Skeletal muscle satellite cell (primary cell): Measurements from ENCODE around the gene CPEB1. TPM values are rescaled to one million over a fixed set of nuclear protein-coding genes. Genes with fewer than 3 reads are reported as not detected.
A peak's percentile ranks its signal among the peaks of the same experiment; 100 is the strongest.

Experiments used
- H3K27me3 ChIP-seq: 2 replicates; pipeline ENCODE4 v1.7.0; 2013; ENCODE audit warnings: low read length; ENCODE audit not compliant: control insufficient read depth, insufficient read depth
- H3K36me3 ChIP-seq: 2 replicates; pipeline ENCODE4 v1.7.0; 2013; ENCODE audit warnings: mild to moderate bottlenecking, control low read depth, low read length; ENCODE audit not compliant: insufficient read depth
- H3K4me1 ChIP-seq: 2 replicates; pipeline ENCODE4 v1.7.0; 2013; ENCODE audit warnings: low read length; ENCODE audit not compliant: control insufficient read depth, insufficient read depth
- H3K4me2 ChIP-seq: 2 replicates; pipeline ENCODE4 v1.7.0; 2013; ENCODE audit warnings: mild to moderate bottlenecking, low read length
- H3K4me3 ChIP-seq: 2 replicates; pipeline ENCODE4 v1.7.0; 2013; ENCODE audit warnings: low read length
- H3K9ac ChIP-seq: 2 replicates; pipeline ENCODE4 v1.7.0; 2013; ENCODE audit warnings: mild to moderate bottlenecking, low read depth, low read length, moderate library complexity
- H3K9me3 ChIP-seq: replicated peaks from 2 replicates; pipeline ENCODE4 v1.7.0; 2013; ENCODE audit warnings: mild to moderate bottlenecking, control low read depth, low read length
- total RNA-seq: library from RNA; depleted of rRNA; stranded (reverse); fragments of >200 nt; gene quantifications from 2 replicates; pipeline ENCODE4 v1.2.3, GENCODE V29; 2012; rRNA removed

Gene CPEB1
- total RNA-seq, result 7.1 and 13.5 TPM in 2 replicates

DNA sequence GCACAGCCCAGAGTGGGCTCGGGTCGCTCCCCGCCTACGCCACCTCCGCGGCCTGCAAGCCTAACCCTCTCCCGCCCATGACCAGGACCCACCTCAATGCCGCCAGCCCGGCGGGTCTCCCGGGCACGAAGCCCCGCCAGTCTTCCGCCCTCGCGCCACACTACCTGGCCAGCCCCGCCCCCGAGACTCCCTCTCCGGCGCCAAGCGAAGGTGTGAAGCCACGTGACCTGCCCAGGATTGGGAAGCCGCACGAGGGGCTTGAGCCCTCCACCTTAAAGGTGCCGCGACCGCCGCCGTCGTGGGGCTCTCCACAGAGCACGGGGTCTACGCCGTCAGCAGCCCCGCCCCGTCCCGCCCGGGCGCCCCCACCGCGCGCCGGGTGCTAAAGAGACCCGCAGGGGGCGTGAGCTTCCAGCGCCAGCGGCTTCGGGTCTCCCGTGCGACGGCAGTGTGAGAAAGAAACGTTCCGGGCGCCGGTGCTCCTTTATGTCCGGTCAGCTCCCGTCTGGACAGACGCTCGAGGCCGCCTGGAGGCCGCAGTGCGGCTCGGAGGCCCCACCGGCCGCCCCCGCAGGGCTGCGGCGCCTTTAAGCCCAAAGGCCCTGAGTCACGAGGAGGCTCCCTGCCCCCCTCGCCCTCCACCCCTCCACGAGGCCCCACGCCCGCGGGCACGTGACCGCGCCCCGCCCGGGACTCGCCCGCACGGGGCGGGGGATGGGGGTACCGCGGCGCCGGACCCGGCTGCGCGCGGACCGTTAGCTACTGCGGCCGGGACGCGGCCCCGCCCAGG is at the start of gene CPEB1:
Gene CPEB1, minus strand, starts transcription at position 319 of the 790 bp plus-strand sequence. CDS start 18,904 bp downstream, outside the sequence.
- peaks cover 4% of the 10 kb centered on the region for H3K9me3 ChIP-seq
- no peaks in the 10 kb centered on the region for H3K36me3 ChIP-seq
- peak within 1 kb of the TSS; percentile 71 for H3K4me3 ChIP-seq
- peak within 1 kb of the TSS; percentile 87 for H3K4me2 ChIP-seq
- peaks cover 63% of the 10 kb centered on the region for H3K27me3 ChIP-seq
- H3K4me1 ChIP-seq, result peaks cover 6% of the 10 kb centered on the region
- H3K9ac ChIP-seq, result peak within 1 kb of the TSS; percentile 56

DNA sequence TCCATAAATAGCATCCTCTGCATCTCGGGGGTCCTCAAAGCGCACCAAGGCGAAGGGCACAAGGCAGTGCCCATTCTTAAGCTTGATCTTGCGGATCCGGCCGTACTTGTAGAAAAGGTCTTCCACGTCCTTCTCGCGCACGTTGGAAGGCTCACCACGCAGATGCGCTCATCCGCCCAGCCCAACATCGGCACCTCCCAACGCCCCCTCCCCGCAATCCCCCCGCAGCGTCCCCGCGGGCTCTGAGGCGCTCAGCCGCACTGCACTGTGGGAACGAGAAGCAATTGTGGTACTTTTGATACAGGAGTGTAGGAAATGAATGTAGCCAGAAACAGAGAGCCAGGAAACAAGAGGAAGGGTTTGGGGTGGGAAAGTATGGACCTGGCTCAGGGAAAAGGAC is 45.0 kb upstream of the CPEB1 start:
- Histone ChIP-seq H3K36me3 (no peaks in the 10 kb centered on the region), H3K4me3 (no peak overlapping the region), H3K9me3 (no peaks in the 10 kb centered on the region), H3K4me1 (no peaks in the 10 kb centered on the region), H3K4me2 (no peak overlapping the region), H3K9ac (no peak overlapping the region), H3K27me3 (no peaks in the 10 kb centered on the region)

DNA sequence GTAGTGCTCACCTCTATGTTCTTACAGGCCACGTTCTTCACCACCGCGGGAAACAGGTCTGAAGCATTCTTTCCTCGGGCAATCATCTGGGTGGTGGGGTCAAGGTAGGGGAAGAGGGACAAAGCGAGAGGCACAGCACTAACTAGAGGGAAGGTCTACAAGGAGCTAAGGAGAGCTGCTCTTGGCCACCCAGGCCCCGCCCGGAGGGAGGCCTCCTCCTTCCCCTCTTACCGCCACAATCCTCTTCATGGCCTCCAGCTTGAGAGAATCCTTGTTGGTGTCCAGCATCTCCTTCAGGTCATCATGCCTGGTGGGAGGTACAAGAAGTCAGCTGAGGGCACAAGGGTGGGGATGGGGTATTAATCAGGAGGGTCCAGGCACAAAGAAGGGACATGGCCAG is 42.0 kb upstream of the CPEB1 start:
- no peak overlapping the region for H3K4me3 ChIP-seq
- H3K4me1 ChIP-seq, result no peaks in the 10 kb centered on the region
- no peaks in the 10 kb centered on the region for H3K9me3 ChIP-seq
- no peak overlapping the region for H3K9ac ChIP-seq
- peaks cover 2% of the 10 kb centered on the region for H3K27me3 ChIP-seq
- no peaks in the 10 kb centered on the region for H3K36me3 ChIP-seq
- H3K4me2 ChIP-seq, result no peak overlapping the region

DNA sequence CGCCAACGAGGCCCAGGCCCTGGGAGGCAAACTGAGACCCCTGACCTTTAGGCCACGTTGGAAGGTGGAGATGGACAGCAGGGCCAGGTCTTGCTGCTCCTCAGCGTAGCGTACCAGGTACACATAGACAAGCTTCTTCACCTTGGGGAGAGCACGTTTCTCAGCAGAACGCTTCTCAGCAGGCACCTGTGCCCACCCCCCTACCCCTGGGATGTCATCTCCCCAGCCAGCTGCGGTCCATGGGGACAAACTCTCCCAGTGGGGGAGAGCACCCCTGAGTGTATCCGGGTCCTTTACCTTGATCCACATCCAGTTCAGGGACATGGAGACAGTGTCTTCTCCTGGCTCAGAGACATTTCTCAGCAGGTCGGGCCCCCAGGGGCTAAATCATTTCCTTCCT is 41.5 kb upstream of the CPEB1 start:
- no peak overlapping the region for H3K9ac ChIP-seq
- H3K27me3 ChIP-seq, result peaks cover 3% of the 10 kb centered on the region
- H3K9me3 ChIP-seq, result no peaks in the 10 kb centered on the region
- no peaks in the 10 kb centered on the region for H3K4me1 ChIP-seq
- H3K4me2 ChIP-seq, result no peak overlapping the region
- H3K36me3 ChIP-seq, result no peaks in the 10 kb centered on the region
- H3K4me3 ChIP-seq, result no peak overlapping the region

DNA sequence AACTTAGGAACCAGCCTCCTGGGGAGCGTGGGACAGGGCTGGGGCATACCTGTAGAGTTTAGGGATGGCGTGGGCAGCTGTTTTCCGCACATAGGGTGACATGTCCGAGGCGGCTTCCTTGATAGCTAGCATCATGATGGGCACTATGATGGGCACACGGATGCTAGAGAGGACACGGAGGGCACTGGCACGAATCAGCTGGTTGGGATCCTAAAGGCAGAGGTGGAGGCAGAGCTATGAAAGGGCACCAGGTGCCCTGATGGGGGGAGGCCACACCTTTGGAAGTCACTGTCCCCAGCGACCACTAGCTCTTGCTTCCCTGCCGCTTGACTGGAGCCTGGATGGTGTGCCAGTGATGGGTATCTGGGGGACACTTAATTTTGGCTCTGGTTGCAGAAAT is 34.2 kb upstream of the CPEB1 start:
- Histone ChIP-seq H3K4me2 (no peak overlapping the region), H3K9ac (no peak overlapping the region), H3K36me3 (no peaks in the 10 kb centered on the region), H3K27me3 (peaks cover 42% of the 10 kb centered on the region), H3K4me1 (no peaks in the 10 kb centered on the region), H3K4me3 (no peak overlapping the region), H3K9me3 (no peaks in the 10 kb centered on the region)

DNA sequence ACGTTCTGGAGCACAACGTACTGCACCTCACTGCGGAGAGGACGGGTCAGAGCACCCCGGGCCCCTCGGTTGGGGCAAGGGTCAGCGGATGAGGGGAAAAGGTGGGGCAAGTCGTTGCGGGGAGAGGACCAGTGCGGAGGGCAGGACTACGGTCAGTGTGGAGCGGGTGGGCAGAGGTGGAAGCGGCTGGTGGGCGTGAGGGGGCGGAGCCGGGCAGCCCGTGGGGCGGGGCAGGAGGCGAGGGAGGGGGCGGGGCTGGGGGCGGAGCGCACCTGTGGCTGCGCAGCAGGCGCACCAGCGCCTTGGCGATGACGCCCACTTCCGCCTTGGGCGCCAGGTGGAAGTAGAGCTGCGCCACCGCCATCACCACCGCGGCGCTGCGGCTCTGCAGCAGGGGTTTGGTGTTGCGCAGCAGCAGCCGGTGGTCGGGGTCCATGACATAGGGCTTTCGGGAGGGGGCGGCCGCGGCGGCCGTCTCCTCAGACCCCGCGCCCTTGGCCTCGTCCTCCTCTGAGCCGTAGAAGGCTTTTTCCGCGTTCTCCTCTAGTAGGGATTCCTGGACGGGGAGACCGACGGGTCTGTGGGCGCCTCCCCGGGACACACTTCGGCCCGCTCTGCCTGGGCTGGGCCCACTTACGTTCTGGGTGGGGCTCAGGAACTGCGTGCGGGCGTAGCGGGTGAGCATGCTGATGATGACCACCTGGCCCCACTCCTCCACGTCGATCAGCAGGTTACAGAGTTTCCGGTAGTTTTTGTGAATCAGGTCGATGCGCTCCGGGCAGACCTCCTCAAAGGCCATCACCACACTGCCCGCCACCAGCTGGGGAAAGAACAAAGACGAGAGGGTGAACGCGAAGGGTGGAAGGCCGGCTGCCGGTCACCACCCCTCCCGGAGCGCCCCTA is 33.3 kb upstream of the CPEB1 start:
- Histone ChIP-seq H3K9me3 (no peaks in the 10 kb centered on the region), H3K4me3 (no peak overlapping the region), H3K36me3 (no peaks in the 10 kb centered on the region), H3K9ac (no peak overlapping the region), H3K4me2 (no peak overlapping the region), H3K4me1 (no peaks in the 10 kb centered on the region), H3K27me3 (peaks cover 46% of the 10 kb centered on the region)

DNA sequence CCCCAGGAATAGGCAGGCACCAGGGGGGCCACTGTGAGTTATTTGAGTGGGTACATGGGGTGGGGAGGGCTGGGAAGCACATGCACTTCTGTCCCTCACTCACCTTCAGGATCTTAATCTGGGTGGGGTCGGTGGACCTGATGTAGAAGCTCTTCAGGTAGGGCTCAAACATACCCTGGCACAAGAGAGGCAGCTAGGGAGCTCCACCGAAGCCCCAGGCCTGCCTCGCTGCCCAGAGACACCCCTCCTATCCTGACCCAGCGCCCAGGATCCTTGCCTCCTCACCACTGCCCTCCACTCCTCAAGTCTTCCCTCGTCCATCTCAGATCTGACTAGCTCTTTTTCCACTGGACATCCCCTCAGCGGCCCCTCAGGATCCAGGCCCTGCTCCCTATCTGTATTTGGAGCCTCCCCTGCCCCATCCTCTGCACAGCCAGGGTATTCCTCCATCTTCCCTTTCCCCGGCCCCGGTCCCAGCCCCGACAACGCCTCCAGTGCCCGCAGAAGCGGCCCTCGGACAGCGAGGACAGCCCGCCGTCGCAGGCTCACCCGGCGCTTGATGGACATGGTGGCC is 32.5 kb upstream of the CPEB1 start:
- Histone ChIP-seq H3K4me3 (no peak overlapping the region), H3K27me3 (peaks cover 46% of the 10 kb centered on the region), H3K36me3 (no peaks in the 10 kb centered on the region), H3K9ac (no peak overlapping the region), H3K4me2 (no peak overlapping the region), H3K4me1 (no peaks in the 10 kb centered on the region), H3K9me3 (no peaks in the 10 kb centered on the region)

DNA sequence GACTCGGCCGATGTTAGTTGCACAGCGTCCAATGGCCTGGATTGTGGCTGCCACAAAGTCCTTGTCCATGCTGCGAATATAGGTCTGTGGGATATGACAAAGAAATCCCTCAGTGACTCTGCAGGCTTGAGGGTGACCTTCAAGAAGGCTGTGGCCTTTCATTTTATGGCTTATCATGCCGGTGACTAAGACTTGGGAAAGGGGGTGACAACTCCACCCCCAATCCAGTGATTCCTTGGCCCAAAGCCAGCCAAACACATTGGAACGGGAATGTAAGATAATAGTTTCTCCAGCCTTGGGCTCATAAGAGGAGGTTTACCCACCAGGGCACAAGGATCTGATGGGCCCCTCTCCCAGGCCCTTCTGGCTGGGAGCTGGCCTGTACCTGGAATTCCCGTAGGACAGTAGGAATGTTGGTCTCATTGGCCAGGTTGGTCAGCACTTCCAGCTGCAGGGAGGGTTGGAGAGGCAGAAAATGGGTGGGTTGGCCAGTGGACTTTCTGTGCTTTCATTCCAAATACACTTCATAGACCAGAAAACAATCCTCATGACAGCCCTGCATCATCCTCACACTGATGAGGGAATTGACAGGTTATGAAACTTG is 30.7 kb upstream of the CPEB1 start:
- Histone ChIP-seq H3K27me3 (peaks cover 48% of the 10 kb centered on the region), H3K36me3 (no peaks in the 10 kb centered on the region), H3K4me1 (no peaks in the 10 kb centered on the region), H3K4me3 (no peak overlapping the region), H3K9me3 (no peaks in the 10 kb centered on the region), H3K4me2 (no peak overlapping the region), H3K9ac (no peak overlapping the region)

DNA sequence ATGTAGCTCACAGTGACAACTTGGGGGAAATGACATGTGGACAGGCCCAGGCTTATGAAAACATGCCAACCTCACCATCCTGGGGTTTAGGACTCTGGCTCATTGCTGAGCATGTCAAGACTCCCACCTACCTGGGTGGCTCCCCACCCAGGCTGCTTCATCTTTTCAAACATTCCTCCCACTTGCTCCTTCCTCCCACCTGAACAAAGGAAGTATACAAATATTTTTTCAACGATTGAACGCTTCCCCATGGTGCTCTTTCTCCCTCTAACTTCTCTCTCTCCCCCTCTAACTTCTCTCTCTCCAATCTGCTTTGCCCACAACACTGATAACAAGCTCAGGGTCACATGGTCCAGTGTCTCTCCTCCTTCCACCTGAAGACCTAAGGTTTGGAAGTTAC is 27.7 kb upstream of the CPEB1 start:
- Histone ChIP-seq H3K9ac (no peak overlapping the region), H3K4me1 (no peaks in the 10 kb centered on the region), H3K9me3 (no peaks in the 10 kb centered on the region), H3K4me2 (no peak overlapping the region), H3K27me3 (peaks cover 34% of the 10 kb centered on the region), H3K4me3 (no peak overlapping the region), H3K36me3 (no peaks in the 10 kb centered on the region)

DNA sequence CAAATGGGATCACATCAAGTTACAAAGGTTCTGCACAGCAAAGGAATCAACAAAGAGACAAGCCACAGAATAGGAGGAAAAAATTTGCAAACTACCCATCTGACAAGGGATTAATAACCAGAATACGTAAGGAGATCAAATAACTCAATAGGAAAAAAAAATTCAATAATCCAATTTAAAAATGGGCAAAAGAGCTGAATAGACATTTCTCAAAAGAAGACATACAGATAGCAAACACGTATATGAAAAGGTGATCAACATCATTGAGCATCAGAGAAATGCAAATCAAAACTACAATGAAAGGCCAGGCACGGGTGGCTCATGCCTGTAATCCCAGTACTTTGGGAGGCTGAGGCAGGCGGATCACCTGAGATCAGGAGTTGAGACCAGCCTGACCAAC is 23.5 kb upstream of the CPEB1 start:
- H3K9me3 ChIP-seq, result no peaks in the 10 kb centered on the region
- H3K27me3 ChIP-seq, result peaks cover 13% of the 10 kb centered on the region
- no peak overlapping the region for H3K9ac ChIP-seq
- H3K4me1 ChIP-seq, result no peaks in the 10 kb centered on the region
- no peaks in the 10 kb centered on the region for H3K36me3 ChIP-seq
- no peak overlapping the region for H3K4me2 ChIP-seq
- H3K4me3 ChIP-seq, result no peak overlapping the region

DNA sequence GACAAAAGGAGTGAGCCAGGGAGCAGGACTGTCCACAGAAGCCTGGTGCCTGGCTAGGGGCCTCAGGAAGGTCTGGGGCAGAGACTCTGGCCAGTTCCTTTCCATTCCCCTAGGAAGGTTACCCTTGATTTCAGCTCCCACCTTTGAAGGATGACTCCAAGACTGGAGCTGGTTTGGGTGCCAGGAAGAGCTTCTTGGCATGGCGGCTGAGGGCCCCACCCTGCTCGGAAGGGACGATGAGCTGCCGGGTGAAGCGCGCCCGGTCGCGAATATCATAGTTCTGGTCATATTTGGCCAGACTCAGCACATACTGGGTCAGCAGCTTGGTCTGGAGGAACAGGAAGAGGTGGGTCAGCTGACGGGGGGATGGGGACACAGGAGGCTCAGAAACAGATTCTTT is 19.4 kb upstream of the CPEB1 start:
- Histone ChIP-seq H3K27me3 (peaks cover 11% of the 10 kb centered on the region), H3K9ac (no peak overlapping the region), H3K4me1 (no peaks in the 10 kb centered on the region), H3K4me2 (no peak overlapping the region), H3K4me3 (no peak overlapping the region), H3K9me3 (no peaks in the 10 kb centered on the region), H3K36me3 (no peaks in the 10 kb centered on the region)
